Smooth muscle cell (in vitro differentiated cells): ENCODE measurements around the gene CDCA3. TPM values are rescaled to one million over a fixed set of nuclear protein-coding genes. Genes with fewer than 3 reads are reported as not detected.

Source experiments
- DNase-seq: peaks from one replicate; lab custom pipeline; 2025; ENCODE audit not compliant: unreplicated experiment; lab: John Stamatoyannopoulos, UW
- H2AFZ ChIP-seq: fragments of 200-600 bp; sonication (generic); 2 replicates; pipeline ENCODE4 v1.6.0; 2016; ENCODE audit warnings: antibody characterized with exemption, low read depth, mild to moderate bottlenecking
- H3F3A ChIP-seq: fragments of 200-600 bp; sonication (generic); 2 replicates; pipeline ENCODE4 v1.6.0; 2017; ENCODE audit warnings: antibody characterized with exemption, low read depth
- H3K27ac ChIP-seq: fragments of 200-600 bp; sonication (generic); 2 replicates; pipeline ENCODE4 v1.5.1; 2016; ENCODE audit warnings: low read depth, mild to moderate bottlenecking
- H3K27me3 ChIP-seq: fragments of 200-600 bp; sonication (generic); 2 replicates; pipeline ENCODE4 v1.6.1; 2016; ENCODE audit warnings: low read depth, mild to moderate bottlenecking
- H3K36me3 ChIP-seq: fragments of 200-600 bp; sonication (generic); 2 replicates; pipeline ENCODE4 v1.5.1; 2016; ENCODE audit warnings: low read depth
- H3K4me1 ChIP-seq: fragments of 200-600 bp; sonication (generic); 2 replicates; pipeline ENCODE4 v1.5.1; 2016; ENCODE audit warnings: low read depth
- H3K4me2 ChIP-seq: fragments of 200-600 bp; sonication (generic); 2 replicates; pipeline ENCODE4 v1.6.0; 2016; ENCODE audit warnings: mild to moderate bottlenecking
- H3K4me3 ChIP-seq: fragments of 200-600 bp; sonication (generic); 2 replicates; pipeline ENCODE4 v1.5.1; 2016; ENCODE audit warnings: mild to moderate bottlenecking
- H3K79me2 ChIP-seq: fragments of 200-600 bp; sonication (generic); 2 replicates; pipeline ENCODE4 v1.6.0; 2016; ENCODE audit warnings: low read depth, mild to moderate bottlenecking
- H3K9ac ChIP-seq: fragments of 200-600 bp; sonication (generic); 2 replicates; pipeline ENCODE4 v1.6.0; 2016; ENCODE audit warnings: low read depth
- H3K9me3 ChIP-seq: fragments of 200-600 bp; sonication (generic); replicated peaks from 2 replicates; pipeline ENCODE4 v1.5.1; 2016; ENCODE audit warnings: low read depth
- H4K20me1 ChIP-seq: fragments of 200-600 bp; sonication (generic); 2 replicates; pipeline ENCODE4 v1.6.0; 2016; ENCODE audit warnings: low read depth
- WGBS: methylation state at CpG from one replicate; pipeline ENCODE4 v1.1.7; 2016; ENCODE audit warnings: low lambda C conversion rate; 5-methylcytosine and 5-hydroxymethylcytosine counted together
- polyA plus RNA-seq: library from polyadenylated mRNA; unstranded; fragments of >200 nt; fragmentation: Nextera tagmentation; extraction: Ambion mirVana; gene quantifications from 2 replicates; pipeline ENCODE4 v1.2.1, GENCODE V29; 2016
- total RNA-seq: library from RNA; depleted of rRNA; stranded (reverse); fragments of >200 nt; gene quantifications from 2 replicates; pipeline ENCODE4 v1.2.3, GENCODE V29; 2014
- TF ChIP-seq, protein P1 (sequence below): fragments of 200-600 bp; sonication (generic); IDR thresholded peaks from 2 replicates; pipeline ENCODE4 v1.5.1; 2017; ENCODE audit warnings: borderline replicate concordance, mild to moderate bottlenecking, antibody characterized with exemption; ENCODE audit not compliant: insufficient read depth, poor library complexity, severe bottlenecking

Gene CDCA3
- total and polyA plus RNA-seq, 2 experiments from 2014 or later, result 5.3 to 10.6 TPM

DNA sequence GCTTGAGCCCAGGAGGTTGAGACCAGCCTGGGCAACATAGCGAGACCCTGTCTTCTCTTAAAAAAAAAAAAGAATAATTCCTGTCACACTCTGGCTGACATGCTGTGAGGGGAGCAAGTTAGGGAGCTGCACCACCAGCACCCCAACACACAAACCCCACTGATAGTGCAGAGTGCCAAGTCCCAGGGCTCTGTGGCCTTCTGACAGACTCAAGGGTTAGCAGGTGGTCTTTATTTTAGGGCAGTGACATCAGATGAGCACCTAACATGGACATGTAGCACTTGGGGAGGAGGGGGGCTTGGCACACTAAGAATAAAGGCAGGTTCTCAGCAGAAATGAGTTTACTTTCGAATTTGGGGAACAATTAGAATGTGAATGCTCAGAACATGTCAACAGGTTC lies 7.7 kb upstream of the CDCA3 start:
- TF ChIP-seq, protein P1, sequence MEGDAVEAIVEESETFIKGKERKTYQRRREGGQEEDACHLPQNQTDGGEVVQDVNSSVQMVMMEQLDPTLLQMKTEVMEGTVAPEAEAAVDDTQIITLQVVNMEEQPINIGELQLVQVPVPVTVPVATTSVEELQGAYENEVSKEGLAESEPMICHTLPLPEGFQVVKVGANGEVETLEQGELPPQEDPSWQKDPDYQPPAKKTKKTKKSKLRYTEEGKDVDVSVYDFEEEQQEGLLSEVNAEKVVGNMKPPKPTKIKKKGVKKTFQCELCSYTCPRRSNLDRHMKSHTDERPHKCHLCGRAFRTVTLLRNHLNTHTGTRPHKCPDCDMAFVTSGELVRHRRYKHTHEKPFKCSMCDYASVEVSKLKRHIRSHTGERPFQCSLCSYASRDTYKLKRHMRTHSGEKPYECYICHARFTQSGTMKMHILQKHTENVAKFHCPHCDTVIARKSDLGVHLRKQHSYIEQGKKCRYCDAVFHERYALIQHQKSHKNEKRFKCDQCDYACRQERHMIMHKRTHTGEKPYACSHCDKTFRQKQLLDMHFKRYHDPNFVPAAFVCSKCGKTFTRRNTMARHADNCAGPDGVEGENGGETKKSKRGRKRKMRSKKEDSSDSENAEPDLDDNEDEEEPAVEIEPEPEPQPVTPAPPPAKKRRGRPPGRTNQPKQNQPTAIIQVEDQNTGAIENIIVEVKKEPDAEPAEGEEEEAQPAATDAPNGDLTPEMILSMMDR, result no peak
- Histone ChIP-seq H3K27me3 (no peaks in the 10 kb centered on the region), H3K27ac (no peak overlapping the region), H3K4me2 (no peak overlapping the region), H2AFZ (no peak overlapping the region), H3K79me2 (peaks cover 17% of the 10 kb centered on the region), H3K4me3 (no peak overlapping the region), H3K36me3 (no peaks in the 10 kb centered on the region), H3K4me1 (no peaks in the 10 kb centered on the region), H4K20me1 (peaks cover 3% of the 10 kb centered on the region), H3F3A (peaks cover 8% of the 10 kb centered on the region), H3K9me3 (no peaks in the 10 kb centered on the region), H3K9ac (no peak overlapping the region)
- WGBS, result 91% methylated on average over 2 of the region's 2 CpGs
- DNase-seq, result no peak

DNA sequence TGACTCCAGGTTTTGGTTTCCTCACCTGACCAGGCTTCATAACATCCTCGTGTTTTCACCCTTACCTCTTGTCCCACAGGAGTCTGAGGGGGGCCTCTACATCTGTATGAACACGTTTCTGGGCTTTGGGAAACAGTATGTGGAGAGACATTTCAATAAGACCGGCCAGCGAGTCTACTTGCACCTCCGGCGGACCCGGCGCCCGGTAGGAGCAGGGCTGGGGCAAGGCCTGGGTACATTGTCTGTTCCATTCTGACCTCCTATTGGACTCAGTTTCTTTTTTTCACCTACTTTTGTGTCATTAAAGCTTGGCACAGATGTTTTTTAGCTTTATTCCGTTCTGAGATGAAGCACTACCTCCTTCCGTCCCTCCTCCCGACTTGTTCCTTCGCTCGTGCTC lies 4.2 kb upstream of the CDCA3 start:
- H3K27ac ChIP-seq, result no peak overlapping the region
- H4K20me1 ChIP-seq, result peaks cover 3% of the 10 kb centered on the region
- 97% methylated on average over 14 of the region's 14 CpGs for WGBS
- peaks cover 5% of the 10 kb centered on the region for H3F3A ChIP-seq
- H3K79me2 ChIP-seq, result peaks cover 20% of the 10 kb centered on the region
- TF ChIP-seq, protein P1, result no peak
- H3K9ac ChIP-seq, result no peak overlapping the region
- H2AFZ ChIP-seq, result no peak overlapping the region
- no peaks in the 10 kb centered on the region for H3K36me3 ChIP-seq
- H3K4me3 ChIP-seq, result no peak overlapping the region
- H3K27me3 ChIP-seq, result no peaks in the 10 kb centered on the region
- no peak overlapping the region for H3K4me2 ChIP-seq
- H3K9me3 ChIP-seq, result no peaks in the 10 kb centered on the region
- no peaks in the 10 kb centered on the region for H3K4me1 ChIP-seq
- DNase-seq, result no peak

DNA sequence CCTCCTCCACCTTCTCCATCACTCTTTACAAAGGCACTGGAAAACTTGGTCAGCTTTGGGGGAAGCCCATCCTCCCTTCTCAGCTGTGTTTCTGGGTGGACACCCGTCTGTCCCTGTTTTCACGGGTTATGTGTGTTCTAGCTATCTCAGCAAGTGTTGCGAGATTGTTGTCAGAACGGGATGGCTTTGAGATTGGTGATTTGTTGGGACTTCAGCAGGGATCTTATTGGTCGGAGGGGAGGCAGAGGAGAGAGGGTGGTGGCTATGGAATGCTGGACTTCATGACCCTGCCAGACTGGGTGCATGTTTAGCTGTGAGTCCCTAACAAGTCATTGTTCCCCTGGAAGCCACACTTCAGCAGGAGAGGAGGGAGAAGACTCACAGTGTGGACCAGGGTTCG lies 3.0 kb upstream of the CDCA3 start:
- Histone ChIP-seq H3K36me3 (no peaks in the 10 kb centered on the region), H3K27ac (peak overlapping the region; percentile 43), H3K79me2 (peaks cover 20% of the 10 kb centered on the region), H3K4me2 (no peak overlapping the region), H3F3A (peaks cover 7% of the 10 kb centered on the region), H3K27me3 (no peaks in the 10 kb centered on the region), H2AFZ (no peak overlapping the region), H3K9me3 (no peaks in the 10 kb centered on the region), H3K4me1 (no peaks in the 10 kb centered on the region), H4K20me1 (peaks cover 3% of the 10 kb centered on the region), H3K4me3 (no peak overlapping the region), H3K9ac (no peak overlapping the region)
- 88% methylated on average over 6 of the region's 6 CpGs for WGBS
- TF ChIP-seq, protein P1, result no peak
- DNase-seq, result no peak

- peaks cover 7% of the 10 kb centered on the region for H3F3A ChIP-seq
- peaks cover 3% of the 10 kb centered on the region for H4K20me1 ChIP-seq
- H3K4me2 ChIP-seq, result peak overlapping the region; percentile 83
- H3K79me2 ChIP-seq, result peaks cover 20% of the 10 kb centered on the region
- peak overlapping the region; percentile 21 for H3K9ac ChIP-seq
- DNase-seq, result no peak
- no peaks in the 10 kb centered on the region for H3K4me1 ChIP-seq
- no peaks in the 10 kb centered on the region for H3K27me3 ChIP-seq
- TF ChIP-seq, protein P1, result no peak
- H3K27ac ChIP-seq, result peak overlapping the region; percentile 43
- no peaks in the 10 kb centered on the region for H3K36me3 ChIP-seq
- 88% methylated on average over 1 of the region's 1 CpG for WGBS
- no peak overlapping the region for H2AFZ ChIP-seq
- peak overlapping the region; percentile 69 for H3K4me3 ChIP-seq
- no peaks in the 10 kb centered on the region for H3K9me3 ChIP-seq
Measured at GRCh38 chr12:6853626-6854025, 2.5 kb upstream of the CDCA3 start.
